Right lobe of liver (tissue), 4 donors: ENCODE data around the gene BLVRB.

Experiments used
- POLR2A ChIP-seq: fragments of 450-650 bp; IDR thresholded peaks from one replicate; pipeline ENCODE4 v1.6.1; 2017; ENCODE audit warnings: antibody characterized with exemption, mild to moderate bottlenecking
- TF ChIP-seq, protein P1 (sequence below), 4 donors: fragments of 200-600 bp in 3 of 4; fragments of 450-650 bp in 1 of 4; IDR thresholded peaks; one replicate each; pipeline versions ENCODE4 v1.5.1 to v1.8.0; 2016 to 2022; ENCODE audit warnings: antibody characterized with exemption in 4 of 4, mild to moderate bottlenecking in 2 of 4
- donor health status: DM: no; HTN: no; CAD: no.
- donor health status: DM: no; HTN: no; CAD: no.
- donor health status: DM: no; HTN: yes; CAD: no.

DNA sequence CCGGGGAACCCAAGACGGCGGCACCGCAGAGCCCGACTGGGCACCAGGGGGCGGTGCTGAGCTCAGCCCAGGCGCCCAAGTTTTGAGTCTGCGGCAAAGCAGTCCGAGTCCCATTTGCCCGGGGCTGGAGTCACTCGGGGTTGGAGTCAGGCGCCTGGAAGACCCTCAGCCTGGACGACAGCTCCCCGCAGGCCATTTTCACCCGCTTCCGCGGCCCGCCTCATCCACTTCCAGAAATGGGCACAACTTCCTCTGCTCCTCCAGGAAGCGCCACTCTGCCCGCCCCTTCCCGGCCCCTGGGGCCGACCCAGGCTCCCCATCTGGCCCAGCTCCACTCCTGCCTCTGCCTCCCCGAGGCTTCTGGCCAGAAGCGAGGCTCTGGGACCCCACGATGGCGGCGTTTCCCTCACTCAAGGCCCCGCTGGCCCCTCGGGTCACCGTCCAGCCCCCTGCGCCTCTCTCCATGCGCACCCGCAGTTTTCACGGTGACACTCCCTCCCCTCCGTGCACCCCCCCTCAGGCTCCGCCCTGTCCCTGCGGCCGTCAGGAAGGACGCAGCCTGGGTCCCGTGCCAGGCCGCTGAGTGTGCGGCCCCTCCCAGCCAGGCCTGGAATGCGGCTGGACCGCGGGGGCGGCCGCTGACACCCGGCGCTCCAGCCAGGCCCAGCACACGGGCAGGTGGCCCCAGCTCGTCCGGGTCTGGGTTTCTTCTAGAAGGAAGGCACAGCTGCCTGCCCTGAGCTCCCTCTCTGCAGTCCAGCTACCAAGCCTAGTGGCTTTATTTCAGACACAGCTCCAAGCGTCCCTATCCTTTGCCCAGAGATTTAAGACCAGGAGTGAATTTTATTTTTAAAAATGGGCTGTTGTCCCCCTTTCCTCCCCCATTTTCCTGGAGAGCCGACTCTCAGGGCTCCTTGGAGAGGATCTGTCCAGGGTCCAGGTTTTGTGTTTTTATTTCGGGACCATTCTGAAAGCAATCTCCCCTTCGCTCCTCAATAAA is 44.5 kb downstream of the BLVRB start:
- TF ChIP-seq, protein P1, sequence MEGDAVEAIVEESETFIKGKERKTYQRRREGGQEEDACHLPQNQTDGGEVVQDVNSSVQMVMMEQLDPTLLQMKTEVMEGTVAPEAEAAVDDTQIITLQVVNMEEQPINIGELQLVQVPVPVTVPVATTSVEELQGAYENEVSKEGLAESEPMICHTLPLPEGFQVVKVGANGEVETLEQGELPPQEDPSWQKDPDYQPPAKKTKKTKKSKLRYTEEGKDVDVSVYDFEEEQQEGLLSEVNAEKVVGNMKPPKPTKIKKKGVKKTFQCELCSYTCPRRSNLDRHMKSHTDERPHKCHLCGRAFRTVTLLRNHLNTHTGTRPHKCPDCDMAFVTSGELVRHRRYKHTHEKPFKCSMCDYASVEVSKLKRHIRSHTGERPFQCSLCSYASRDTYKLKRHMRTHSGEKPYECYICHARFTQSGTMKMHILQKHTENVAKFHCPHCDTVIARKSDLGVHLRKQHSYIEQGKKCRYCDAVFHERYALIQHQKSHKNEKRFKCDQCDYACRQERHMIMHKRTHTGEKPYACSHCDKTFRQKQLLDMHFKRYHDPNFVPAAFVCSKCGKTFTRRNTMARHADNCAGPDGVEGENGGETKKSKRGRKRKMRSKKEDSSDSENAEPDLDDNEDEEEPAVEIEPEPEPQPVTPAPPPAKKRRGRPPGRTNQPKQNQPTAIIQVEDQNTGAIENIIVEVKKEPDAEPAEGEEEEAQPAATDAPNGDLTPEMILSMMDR (IDR thresholded peaks at IDR 0.05) = peak; percentile 92 to 96 (median 94)
- peak; percentile 99 for TF ChIP-seq POLR2A
